Neural cell (in vitro differentiated cells): ENCODE results near the gene FAM153A. TPM values are rescaled to one million over a fixed set of nuclear protein-coding genes. Genes with fewer than 3 reads are reported as not detected.
"Not testable (repeated sequence)": the region's sequence is repeated elsewhere in the genome, so short reads cannot be mapped to it uniquely, and the experiment has no call there.

Experiments used
- H2AFZ ChIP-seq: fragments of 200-600, 300-800 bp; sonication (generic), shearing (Covaris generic); 2 replicates; pipeline ENCODE4 v1.6.0; 2014; ENCODE audit warnings: low read depth, mild to moderate bottlenecking, antibody characterized with exemption, low read length, moderate library complexity
- H3F3A ChIP-seq: fragments of 200-600 bp; shearing (Covaris generic); 2 replicates; pipeline ENCODE4 v1.6.1; 2016; ENCODE audit warnings: mild to moderate bottlenecking, moderate library complexity, mixed read lengths, antibody characterized with exemption, low read length; ENCODE audit not compliant: insufficient read depth, poor library complexity, severe bottlenecking
- H3K27ac ChIP-seq: fragments of 200-600, 300-800 bp; sonication (generic), shearing (Covaris generic); 2 replicates; pipeline ENCODE4 v1.5.1; 2014; ENCODE audit warnings: mild to moderate bottlenecking, low read length, moderate library complexity
- H3K27me3 ChIP-seq: fragments of 300-800, 200-600 bp; sonication (generic), shearing (Covaris generic); 2 replicates; pipeline ENCODE4 v1.6.0; 2014; ENCODE audit warnings: mild to moderate bottlenecking, low read depth, low read length, moderate library complexity; ENCODE audit not compliant: insufficient read depth
- H3K36me3 ChIP-seq: fragments of 300-800, 200-600 bp; sonication (generic), shearing (Covaris generic); 2 replicates; pipeline ENCODE4 v1.5.1; 2014; ENCODE audit warnings: mild to moderate bottlenecking, antibody characterized with exemption, low read length, moderate library complexity; ENCODE audit not compliant: insufficient read depth
- H3K4me2 ChIP-seq: fragments of 300-800, 200-600 bp; sonication (generic), shearing (Covaris generic); 2 replicates; pipeline ENCODE4 v1.6.0; 2014; ENCODE audit warnings: mild to moderate bottlenecking, low read length
- H3K4me3 ChIP-seq: fragments of 300-800, 200-600 bp; sonication (generic), shearing (Covaris generic); 2 replicates; pipeline ENCODE4 v1.5.1; 2014; ENCODE audit warnings: mild to moderate bottlenecking, low read length, moderate library complexity
- H3K79me2 ChIP-seq: fragments of 200-600 bp; shearing (Covaris generic); replicated peaks from 2 replicates; pipeline ENCODE4 v1.6.0; 2014; ENCODE audit warnings: mild to moderate bottlenecking, low read length, moderate library complexity; ENCODE audit not compliant: insufficient read depth
- H3K9ac ChIP-seq: fragments of 300-800, 200-600 bp; sonication (generic), shearing (Covaris generic); 2 replicates; pipeline ENCODE4 v1.6.1; 2016; ENCODE audit warnings: mild to moderate bottlenecking, low read length, mixed read lengths
- H3K9me2 ChIP-seq: fragments of 200-600 bp; shearing (Covaris generic); 2 replicates; pipeline ENCODE4 v1.6.1; 2016; ENCODE audit warnings: mild to moderate bottlenecking, low read length, mixed read lengths; ENCODE audit not compliant: insufficient read depth
- H3K9me3 ChIP-seq: fragments of 200-600, 300-800 bp; sonication (generic), shearing (Covaris generic); 2 replicates; pipeline ENCODE4 v1.6.1; 2016; ENCODE audit warnings: mild to moderate bottlenecking, mixed run types, low read length, moderate library complexity, mixed read lengths
- H4K20me1 ChIP-seq: fragments of 200-600 bp; shearing (Covaris generic); 2 replicates; pipeline ENCODE4 v1.6.1; 2016; ENCODE audit warnings: mild to moderate bottlenecking, mixed run types; ENCODE audit not compliant: insufficient read depth
- polyA plus RNA-seq: library from polyadenylated mRNA; depleted of rRNA; stranded (reverse); fragments of >200 nt; gene quantifications from 2 replicates; pipeline ENCODE4 v1.2.3, GENCODE V29; 2014

FAM153A gene
- polyA plus RNA-seq, 1 donor from 2014 or later, result not detected

DNA sequence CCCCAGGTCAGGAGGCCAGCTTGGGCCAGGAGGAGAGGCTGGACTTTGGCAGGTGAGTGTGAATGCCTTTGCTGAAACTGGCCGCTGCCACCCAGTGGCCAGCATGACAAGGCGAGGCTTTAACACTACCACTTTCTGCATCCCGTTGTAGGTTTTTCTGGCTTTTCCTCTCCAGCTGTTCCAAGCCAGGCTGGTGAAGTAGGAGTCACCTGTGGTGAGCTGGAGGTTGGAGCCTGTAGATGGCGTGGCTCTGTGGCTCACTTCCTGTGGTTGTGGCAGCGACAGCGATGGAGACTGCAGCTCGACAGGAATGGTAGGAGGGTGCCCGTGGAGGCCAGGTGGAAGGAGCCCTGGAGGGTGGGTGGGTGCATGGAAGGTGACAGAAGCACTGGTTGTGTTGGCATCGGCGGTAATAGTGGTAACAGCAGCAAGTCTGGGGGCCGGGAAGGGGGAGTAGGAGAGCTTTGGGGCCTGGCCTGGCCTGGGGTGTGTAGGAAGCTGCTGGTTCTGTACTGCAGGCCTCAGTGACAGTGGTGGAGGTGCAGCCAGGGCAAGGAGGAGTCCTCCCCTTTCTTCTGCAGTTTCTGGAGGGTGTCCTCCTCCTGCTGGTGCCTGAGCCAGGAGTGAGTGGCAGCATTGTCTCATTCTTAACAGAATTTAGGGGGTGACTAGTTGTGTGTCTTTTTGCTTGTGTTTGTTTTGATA, 26.7 kb upstream of the FAM153A start:
- H3K9me2 ChIP-seq, H3K27ac ChIP-seq, H3K79me2 ChIP-seq, H4K20me1 ChIP-seq, H3K9ac ChIP-seq, H3F3A ChIP-seq, H2AFZ ChIP-seq, H3K9me3 ChIP-seq, H3K27me3 ChIP-seq, H3K36me3 ChIP-seq, H3K4me3 ChIP-seq, H3K4me2 ChIP-seq: not testable (repeated sequence)

GRCh38 chr5:177808420-177808819, 25.7 kb upstream of the FAM153A start:
- not testable (repeated sequence) for H3K9me2 ChIP-seq, H2AFZ ChIP-seq, H3K4me2 ChIP-seq, H3K9ac ChIP-seq, H3K27me3 ChIP-seq, H3K27ac ChIP-seq, H3F3A ChIP-seq, H3K79me2 ChIP-seq, H3K36me3 ChIP-seq, H3K4me3 ChIP-seq, H4K20me1 ChIP-seq, H3K9me3 ChIP-seq

DNA sequence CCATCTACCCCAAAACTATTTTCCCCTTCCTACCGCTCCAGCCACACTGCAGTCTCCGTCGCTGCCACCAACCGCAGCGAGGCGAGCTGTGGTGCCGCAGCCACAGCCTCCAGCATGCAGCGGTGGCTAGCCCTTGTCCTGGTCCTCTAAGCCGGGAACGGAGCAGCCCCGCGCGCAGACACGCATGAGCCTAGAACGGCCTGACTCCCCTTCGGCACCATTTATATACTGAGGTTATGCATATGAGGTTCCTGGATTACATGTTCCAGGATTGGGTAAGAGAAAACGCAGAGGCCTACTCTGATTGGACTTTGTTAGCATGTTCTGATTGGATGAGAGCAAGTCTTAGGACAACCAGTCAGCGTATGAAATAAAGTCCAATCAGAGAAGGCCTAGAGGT, 24.6 kb upstream of the FAM153A start:
- H3K4me2 ChIP-seq, H3K79me2 ChIP-seq, H3K36me3 ChIP-seq, H2AFZ ChIP-seq, H3K9ac ChIP-seq, H3F3A ChIP-seq, H3K4me3 ChIP-seq, H3K27ac ChIP-seq, H3K9me2 ChIP-seq, H3K27me3 ChIP-seq, H3K9me3 ChIP-seq, H4K20me1 ChIP-seq: not testable (repeated sequence)

GRCh38 chr5:177801427-177801826, 18.7 kb upstream of the FAM153A start:
- H3K79me2 ChIP-seq, H3K4me2 ChIP-seq, H3K9me2 ChIP-seq, H4K20me1 ChIP-seq, H3K4me3 ChIP-seq, H3K9ac ChIP-seq, H3F3A ChIP-seq, H3K36me3 ChIP-seq, H2AFZ ChIP-seq, H3K27me3 ChIP-seq, H3K27ac ChIP-seq, H3K9me3 ChIP-seq: not testable (repeated sequence)

DNA sequence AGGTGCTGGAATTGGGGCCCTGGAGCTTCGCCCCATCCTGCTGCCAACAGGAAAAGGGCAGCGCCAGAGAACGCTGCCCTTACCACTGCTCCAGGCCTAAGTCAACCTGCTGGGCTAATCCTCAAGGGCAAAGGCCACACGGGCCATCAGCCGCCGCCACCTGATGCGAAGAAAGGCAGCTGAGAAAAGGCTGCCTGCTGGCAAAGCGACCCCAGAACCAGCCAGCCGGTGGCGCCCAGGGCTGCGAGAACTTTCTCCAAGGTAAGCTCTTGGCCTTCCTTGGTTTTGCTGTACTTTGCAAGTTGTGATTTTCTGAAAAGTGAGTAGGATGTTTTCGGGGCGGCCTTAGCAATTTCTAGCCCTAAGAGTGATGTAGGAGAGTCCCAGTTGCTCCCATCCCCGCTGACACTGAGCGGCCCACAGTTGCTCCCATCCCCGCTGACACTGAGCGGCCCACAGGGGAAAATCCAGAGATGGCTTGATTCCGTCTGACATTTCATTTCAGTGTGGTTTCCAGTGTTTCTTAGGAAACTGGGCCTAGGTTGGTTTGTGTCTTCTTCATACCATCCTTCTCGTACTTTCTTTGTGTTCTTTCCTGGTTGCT, 15.6 kb upstream of the FAM153A start:
- not testable (repeated sequence) for H3K79me2 ChIP-seq, H3K27ac ChIP-seq, H3K4me3 ChIP-seq, H2AFZ ChIP-seq, H3F3A ChIP-seq, H3K4me2 ChIP-seq, H3K9me3 ChIP-seq, H3K27me3 ChIP-seq, H3K9me2 ChIP-seq, H3K9ac ChIP-seq, H4K20me1 ChIP-seq, H3K36me3 ChIP-seq

DNA sequence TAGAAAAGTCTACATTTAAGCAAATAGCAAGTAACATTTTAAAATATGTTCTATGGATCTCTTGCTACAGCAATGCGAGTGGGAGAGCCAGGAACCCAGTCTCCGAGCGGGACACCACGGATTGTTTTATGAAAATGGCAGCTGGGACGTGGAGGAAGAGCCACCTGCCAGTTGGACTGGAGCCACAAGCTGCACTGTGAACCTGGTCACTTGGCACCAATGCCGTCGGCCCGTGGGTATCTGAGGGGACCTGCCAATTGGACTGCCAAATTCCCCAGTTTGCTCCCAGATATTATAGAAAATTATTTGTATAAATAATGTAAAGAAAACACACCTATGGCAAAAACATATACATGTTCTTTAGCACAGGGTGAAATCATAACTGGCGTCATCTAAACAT, 10.6 kb upstream of the FAM153A start:
- not testable (repeated sequence) for H4K20me1 ChIP-seq, H3K4me2 ChIP-seq, H3K79me2 ChIP-seq

GRCh38 chr5:177791649-177792048, 8.9 kb upstream of the FAM153A start:
- not testable (repeated sequence) for H3K79me2 ChIP-seq, H3K9ac ChIP-seq, H3K9me3 ChIP-seq, H3F3A ChIP-seq, H3K27me3 ChIP-seq, H3K36me3 ChIP-seq, H2AFZ ChIP-seq, H4K20me1 ChIP-seq, H3K9me2 ChIP-seq, H3K4me3 ChIP-seq, H3K27ac ChIP-seq, H3K4me2 ChIP-seq

More for the DNA sequence above, 10.6 kb upstream of the FAM153A start:
- not testable (repeated sequence) for H3K9me3 ChIP-seq, H3K27me3 ChIP-seq, H3K9ac ChIP-seq, H3K27ac ChIP-seq, H3K9me2 ChIP-seq, H3F3A ChIP-seq, H2AFZ ChIP-seq, H3K4me3 ChIP-seq, H3K36me3 ChIP-seq

DNA sequence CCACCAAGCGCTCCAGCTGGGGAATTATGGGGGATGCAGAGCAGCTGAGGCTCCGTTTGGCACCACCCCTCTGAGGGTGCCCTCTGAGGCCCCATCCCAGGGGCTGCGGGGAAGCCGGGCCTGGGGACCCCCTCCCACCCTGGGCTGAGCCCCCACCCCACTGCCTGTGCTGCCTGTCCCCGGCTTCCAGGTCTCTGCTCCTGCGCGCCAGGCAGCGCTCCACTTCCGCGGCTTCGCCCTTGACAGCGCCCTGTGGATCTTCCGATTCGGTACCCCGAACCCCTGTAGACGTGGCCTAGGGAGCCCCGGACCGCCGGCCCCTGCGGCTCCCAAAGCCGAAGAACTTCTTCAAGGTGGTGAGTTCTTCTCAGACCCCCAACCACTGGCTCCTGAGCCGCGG, 530 bp downstream of the FAM153A start:
- not testable (repeated sequence) for H3K36me3 ChIP-seq, H3K9me3 ChIP-seq, H3K9me2 ChIP-seq, H3K4me3 ChIP-seq, H3K79me2 ChIP-seq, H3K4me2 ChIP-seq, H2AFZ ChIP-seq, H4K20me1 ChIP-seq, H3K27me3 ChIP-seq, H3F3A ChIP-seq, H3K27ac ChIP-seq, H3K9ac ChIP-seq
